K562 (cell line): ENCODE results near the gene DYNC2LI1. TPM values are rescaled to one million over a fixed set of nuclear protein-coding genes. Genes with fewer than 3 reads are reported as not detected.

Source experiments
- ATAC-seq: fragments of 200-7000 bp; cut with Tn5 transposase; 3 replicates; pipeline ENCODE4 v1.9.1; 2020; ENCODE audit warnings: moderate library complexity
- BruUV-seq: library from RNA; stranded (reverse); fragments of 400-500 nt; replicated peaks from 2 replicates; lab custom pipeline; 2021; lab: Mats Ljungman, UMichigan
- CTCF ChIA-PET: fragments of 300-600 bp; formaldehyde crosslinking; extraction: SDS; loops from one replicate; lab custom pipeline; 2021; ENCODE audit warnings: low intra/inter-chr PET ratio; lab: Yijun Ruan, JAX
- POLR2A ChIA-PET: fragments of 300-600, 350-650 bp; sonication (Branson Sonifier 250); formaldehyde crosslinking; extraction: SDS; loops from one replicate; lab custom pipeline; 2021; ENCODE audit warnings: antibody characterized with exemption, inconsistent platforms; lab: Yijun Ruan, JAX
- DNase-seq, 4 experiments: peaks; one replicate each; pipeline versions ENCODE4 v3.0.0 to v3.0.0-alpha.2; 2011 to 2018; ENCODE audit warnings: low spot score in 3 of 4, mixed read lengths in 3 of 4; ENCODE audit errors: extremely low read depth in 1 of 4
- FAIRE-seq: peaks from 2 replicates; lab custom pipeline; 2011; peaks lifted over from hg19 to GRCh38; lab: Jason Lieb, UNC
- H2AFZ ChIP-seq: 2 replicates; pipeline ENCODE4 v1.6.0; 2011; ENCODE audit warnings: low read depth, low read length, control low read depth, inconsistent platforms
- H3K27ac ChIP-seq: fragments of 200-600 bp; 3 replicates; pipeline ENCODE4 v1.8.0; 2011; ENCODE audit warnings: low read depth, mild to moderate bottlenecking, control low read depth, inconsistent platforms, low read length, moderate library complexity, mixed read lengths; ENCODE audit errors: extremely low read depth
- H3K27me3 ChIP-seq, 2 experiments: fragments of 300-600 bp in 1 of 2; 2 replicates in 1 of 2; 3 replicates in 1 of 2; pipeline versions ENCODE4 v1.6.0 to v1.8.0; 2011; ENCODE audit warnings: inconsistent platforms in 2 of 2, low read length in 2 of 2, mild to moderate bottlenecking in 1 of 2, mixed read lengths in 1 of 2, moderate library complexity in 1 of 2; ENCODE audit not compliant: control insufficient read depth in 2 of 2, insufficient read depth in 2 of 2
- H3K36me3 ChIP-seq: fragments of 300-600 bp; 3 replicates; pipeline ENCODE4 v1.8.0; 2011; ENCODE audit warnings: mild to moderate bottlenecking, low read length, inconsistent platforms; ENCODE audit not compliant: control insufficient read depth, insufficient read depth
- H3K4me1 ChIP-seq, 2 experiments: fragments of 200-600 bp in 1 of 2; replicated peaks in 1 of 2; 2 replicates in 1 of 2; 3 replicates in 1 of 2; pipeline versions ENCODE4 v1.5.1 to v1.8.0; 2011; ENCODE audit warnings: inconsistent platforms in 2 of 2, low read length in 2 of 2, mild to moderate bottlenecking in 1 of 2, mixed read lengths in 1 of 2, moderate library complexity in 1 of 2; ENCODE audit not compliant: control insufficient read depth in 2 of 2, insufficient read depth in 2 of 2
- H3K4me2 ChIP-seq: 2 replicates; pipeline ENCODE4 v1.6.1; 2011; ENCODE audit warnings: low read length, control low read depth, inconsistent platforms, mixed read lengths; ENCODE audit not compliant: insufficient read depth
- H3K4me3 ChIP-seq: fragments of 200-600 bp; sonication (generic), shearing (Covaris generic); 2 replicates; pipeline ENCODE4 v1.5.1; 2016; ENCODE audit warnings: control low read depth, inconsistent platforms
- H3K79me2 ChIP-seq: fragments of 200-600 bp; 3 replicates; pipeline ENCODE4 v1.8.0; 2011; ENCODE audit warnings: low read length, inconsistent platforms; ENCODE audit not compliant: control insufficient read depth, insufficient read depth
- H3K9ac ChIP-seq, 2 experiments: 2 replicates each; pipeline versions ENCODE4 v1.6.0 to v1.6.1; 2011; ENCODE audit warnings: low read depth in 2 of 2, low read length in 2 of 2, control low read depth in 1 of 2, inconsistent platforms in 1 of 2, mild to moderate bottlenecking in 1 of 2, mixed read lengths in 1 of 2; ENCODE audit not compliant: insufficient read depth in 1 of 2
- H3K9me1 ChIP-seq: one replicate; pipeline ENCODE4 v1.6.0; 2011; ENCODE audit warnings: inconsistent platforms, mild to moderate bottlenecking, low read length, moderate library complexity; ENCODE audit not compliant: control insufficient read depth, insufficient read depth
- H3K9me3 ChIP-seq: replicated peaks from 2 replicates; pipeline ENCODE4 v1.5.1; 2011; ENCODE audit warnings: low read depth, low read length, inconsistent platforms; ENCODE audit not compliant: control insufficient read depth, insufficient read depth
- H4K20me1 ChIP-seq: replicated peaks from 2 replicates; pipeline ENCODE4 v1.6.1; 2011; ENCODE audit warnings: low read length, inconsistent platforms, mixed read lengths; ENCODE audit not compliant: control insufficient read depth, insufficient read depth
- DACH1 ChIP-seq: fragments of 450-650 bp; IDR thresholded peaks from 2 replicates; pipeline ENCODE4 v1.6.1; 2018; ENCODE audit not compliant: partially characterized antibody
- HEY1 ChIP-seq: fragments of 250-450 bp; sonication (Bioruptor Pico); IDR thresholded peaks from 2 replicates; pipeline ENCODE4 v1.5.0; 2020; ENCODE audit warnings: mild to moderate bottlenecking, moderate library complexity, borderline replicate concordance
- LEF1 ChIP-seq: fragments of 450-650 bp; IDR thresholded peaks from 2 replicates; pipeline ENCODE4 v1.6.1; 2016; ENCODE audit warnings: mild to moderate bottlenecking
- MYC ChIP-seq, 2 experiments: fragments of 250-450 bp in 1 of 2; sonication (Bioruptor Pico) in 1 of 2; IDR thresholded peaks; 2 replicates each; pipeline versions ENCODE4 v1.5.1 to v1.6.1; 2012 to 2021; ENCODE audit warnings: low read depth in 2 of 2, borderline replicate concordance in 1 of 2, improper control_type of control experiment in 1 of 2, low read length in 1 of 2, mild to moderate bottlenecking in 1 of 2, moderate library complexity in 1 of 2
- NR4A1 ChIP-seq, 2 experiments: fragments of 250-450 bp in 1 of 2; fragments of 450-650 bp in 1 of 2; sonication (Bioruptor Pico) in 1 of 2; IDR thresholded peaks; 2 replicates each; pipeline versions ENCODE4 v1.4.0 to v1.6.1; 2016 to 2020; ENCODE audit warnings: mild to moderate bottlenecking in 2 of 2, missing compliant biosample characterization in 1 of 2, missing genetic modification characterization in 1 of 2, moderate library complexity in 1 of 2
- POLR3A ChIP-seq: IDR thresholded peaks from 2 replicates; pipeline ENCODE4 v1.6.1; 2011; ENCODE audit warnings: borderline replicate concordance, mild to moderate bottlenecking, moderate library complexity; ENCODE audit not compliant: insufficient read length, insufficient read depth; ENCODE audit errors: extremely low read depth
- SRSF7 ChIP-seq: fragments of 200-400 bp; formaldehyde crosslinking; optimal IDR thresholded peaks from 2 replicates; pipeline ENCODE3; 2017; ENCODE audit warnings: mild to moderate bottlenecking, low read depth, low read length
- XRCC3 ChIP-seq: fragments of 450-650 bp; IDR thresholded peaks from 2 replicates; pipeline ENCODE4 v1.6.1; 2017; ENCODE audit warnings: mild to moderate bottlenecking, moderate library complexity
- ZNF431 ChIP-seq: sonication (generic); formaldehyde crosslinking; IDR thresholded peaks from 2 replicates; pipeline ENCODE4 v1.8.0; 2022; ENCODE audit warnings: mild to moderate bottlenecking, missing genetic modification reagents
- WGBS: fragments of 100-300 bp; shearing (Covaris generic); methylation state at CpG from one replicate; pipeline ENCODE4 v1.1.6; 2016; ENCODE audit warnings: low coverage, mixed read lengths; ENCODE audit not compliant: insufficient coverage; ENCODE audit errors: missing lambda C conversion rate; 5-methylcytosine and 5-hydroxymethylcytosine counted together
- in situ Hi-C: fragments of 300-500 bp; cut with MboI; formaldehyde crosslinking; loops from 4 replicates; pipeline ENCODE4 v1.15.0; 2018; ENCODE audit warnings: inconsistent platforms, mixed read lengths
- intact Hi-C: fragments of 100-400 bp; cut with micrococcal nuclease; formaldehyde crosslinking; loops from 2 replicates; pipeline ENCODE4 v1.14.2; 2022
- polyA plus RNA-seq, 8 experiments: library from polyadenylated mRNA; depleted of rRNA in 4 of 8; stranded (reverse) in 5 of 8; unstranded in 3 of 8; fragments of >200 nt; fragmentation: Nextera tagmentation in 2 of 8; fragmentation: Illumina TruSeq in 1 of 8; extraction: Ambion mirVana in 2 of 8; extraction: Trizol in 1 of 8; gene quantifications; 2 replicates each; pipeline versions ENCODE4 v1.2.1 to v1.2.3, GENCODE V29; 2011 to 2014; ENCODE audit warnings: inconsistent platforms in 1 of 8, missing spikeins in 1 of 8
- total RNA-seq, 7 experiments: library from RNA; depleted of rRNA in 6 of 7; stranded (reverse); fragments of >200 nt in 6 of 7; fragmentation: Illumina TruSeq in 2 of 7; extraction: Trizol in 2 of 7; gene quantifications; 2 replicates each; pipeline versions ENCODE4 v1.2.1 to v1.2.3, GENCODE V29; 2011 to 2021; ENCODE audit warnings: low replicate concordance in 1 of 7
- TF ChIP-seq, protein P1 (sequence below): fragments of 450-650 bp; formaldehyde crosslinking; IDR thresholded peaks from 2 replicates; pipeline ENCODE4 v1.4.0; 2022; ENCODE audit warnings: mild to moderate bottlenecking, moderate library complexity

The DYNC2LI1 gene
- total and polyA plus RNA-seq, 9 of the 15 experiments (the other 6 are each of a cell fraction or from before 2014, with no cell fraction given) = 12.5 to 42.2 (median 25.8) TPM

DNA sequence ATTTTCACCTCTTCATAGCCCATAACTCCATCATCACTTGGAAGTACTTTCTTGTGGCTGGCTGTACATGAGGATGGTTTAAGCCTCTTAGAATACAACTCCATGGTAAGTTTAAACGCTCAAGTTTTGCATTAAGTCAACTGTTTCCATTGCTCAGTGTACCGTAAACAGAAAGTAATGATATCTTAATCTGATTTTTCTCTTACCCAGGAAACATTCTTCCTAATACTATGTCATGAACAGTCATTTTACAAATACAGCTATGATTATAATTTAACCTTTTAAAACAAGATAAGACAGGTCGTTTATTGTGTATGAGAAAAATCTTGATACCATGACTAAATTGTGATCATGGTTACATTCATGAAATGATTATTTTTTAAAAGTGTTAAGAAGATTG, 11.6 kb upstream of the DYNC2LI1 start (continued):
- TF ChIP-seq LEF1 (no peak), POLR3A (no peak), HEY1 (CRISPR knock-in tag) (no peak), NR4A1 (CRISPR knock-in tag; IDR thresholded peaks at IDR 0.05) (no peak), NR4A1 (tag; IDR thresholded peaks at IDR 0.05) (no peak), SRSF7 (no peak), XRCC3 (no peak)
- TF ChIP-seq, protein P1, sequence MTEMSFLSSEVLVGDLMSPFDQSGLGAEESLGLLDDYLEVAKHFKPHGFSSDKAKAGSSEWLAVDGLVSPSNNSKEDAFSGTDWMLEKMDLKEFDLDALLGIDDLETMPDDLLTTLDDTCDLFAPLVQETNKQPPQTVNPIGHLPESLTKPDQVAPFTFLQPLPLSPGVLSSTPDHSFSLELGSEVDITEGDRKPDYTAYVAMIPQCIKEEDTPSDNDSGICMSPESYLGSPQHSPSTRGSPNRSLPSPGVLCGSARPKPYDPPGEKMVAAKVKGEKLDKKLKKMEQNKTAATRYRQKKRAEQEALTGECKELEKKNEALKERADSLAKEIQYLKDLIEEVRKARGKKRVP (CRISPR knock-in tag) = no peak

DNA sequence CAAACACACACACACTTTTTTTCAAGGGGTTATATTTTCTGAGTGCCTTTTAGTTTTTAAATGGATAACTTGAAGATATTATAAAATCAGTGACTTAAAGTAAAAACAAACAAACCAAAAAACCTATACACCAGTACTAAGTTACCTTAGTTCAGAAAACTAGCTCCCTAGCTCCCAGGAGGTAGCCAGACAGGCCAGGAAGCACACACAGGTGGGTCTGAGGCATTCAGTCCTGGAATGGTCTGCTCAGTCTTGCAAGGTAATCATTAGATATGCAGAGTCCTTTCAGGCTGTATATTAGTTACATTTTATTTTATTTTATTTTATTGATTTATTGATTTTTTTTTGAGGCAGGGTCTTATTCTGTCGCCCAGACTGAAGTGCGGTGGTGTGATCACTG, 10.7 kb upstream of the DYNC2LI1 start:
- POLR2A ChIA-PET = interaction anchor here (0.6 kb wide), 1 partner anchor 12 kb away, joined by 3 read pairs; no protein-coding TSS in a partner anchor
- Histone ChIP-seq H3K4me2 (no peak overlapping the region), H3K27me3 (no peaks in the 10 kb centered on the region), H3K9me3 (no peaks in the 10 kb centered on the region), H3K4me3 (no peak overlapping the region), H3K79me2 (no peaks in the 10 kb centered on the region), H3K9ac (no peak overlapping the region), H3K27ac (no peak overlapping the region), H3K9me1 (no peaks in the 10 kb centered on the region), H3K36me3 (no peaks in the 10 kb centered on the region), H4K20me1 (no peaks in the 10 kb centered on the region), H2AFZ (no peak overlapping the region), H3K4me1 (no peaks in the 10 kb centered on the region)
- no peak for ATAC-seq
- 83% methylated on average over 2 of the region's 2 CpGs for WGBS
- CTCF ChIA-PET = no interaction called here
- intact Hi-C loops (no loop called here), in situ Hi-C loops (no loop called here)
- no peak for FAIRE-seq
- no TSS peak for BruUV-seq
- TF ChIP-seq DACH1 (no peak), MYC (IDR thresholded peaks at IDR 0.05; ENCODE audit: low read depth, low read length) (no peak), MYC (CRISPR knock-in tag; IDR thresholded peaks at IDR 0.05; ENCODE audit: borderline replicate concordance, low read depth) (no peak), ZNF431 (CRISPR knock-in tag) (no peak)
- DNase-seq = no peak
